ENCODE data around the gene ABHD17C. TPM values are rescaled to one million over a fixed set of nuclear protein-coding genes. Genes with fewer than 3 reads are reported as not detected.
A peak's percentile ranks its signal among the peaks of the same experiment; 100 is the strongest.

Gene ABHD17C
- total RNA-seq, 1 experiment from 2014 or later: 42.2 TPM

GRCh38 chr15:80775338-80775737 is 80.2 kb downstream of the ABHD17C start:
- intact Hi-C loops (cut with micrococcal nuclease; ENCODE audit: unreplicated experiment): no loop called here
- no peak for DNase-seq
- CTCF ChIA-PET: no interaction called here
- Histone ChIP-seq H3K9me3 (ENCODE audit: insufficient read depth, low read depth) (peaks cover 15% of the 10 kb centered on the region), H3K36me3 (ENCODE audit: low read depth) (no peaks in the 10 kb centered on the region), H4K20me1 (ENCODE audit: insufficient read depth) (no peaks in the 10 kb centered on the region), H3K79me2 (ENCODE audit: low read depth) (0 out of 2 replicates have a peak, but pooled peaks cover 8% of the 10 kb centered on the region), H3K27me3 (ENCODE audit: insufficient read depth, low read depth) (no peaks in the 10 kb centered on the region), H3K4me2 (no peak overlapping the region), H3F3A (ENCODE audit: insufficient read depth, low read depth) (peaks cover 37% of the 10 kb centered on the region), H3K4me3 (no peak overlapping the region), H3K27ac (no peak overlapping the region), H2AFZ (no peak overlapping the region), H3K4me1 (replicated peaks; ENCODE audit: insufficient read depth) (peaks cover 39% of the 10 kb centered on the region), H3K9me2 (ENCODE audit: insufficient read depth) (no peaks in the 10 kb centered on the region)
- BruUV-seq (replicated peaks): no TSS peak
- no peak for TF ChIP-seq CTCF (conservative IDR thresholded peaks at IDR 0.05)
- no peak for TF ChIP-seq EZH2 (IDR thresholded peaks at IDR 0.05; ENCODE audit: low read depth)
- POLR2A ChIA-PET (ENCODE audit: unreplicated experiment): no interaction called here

GRCh38 chr15:80776420-80777045 is 81.4 kb downstream of the ABHD17C start:
- Histone ChIP-seq H3K4me2 (peak overlapping the region; percentile 95), H2AFZ (no peak overlapping the region), H3K27me3 (ENCODE audit: insufficient read depth, low read depth) (no peaks in the 10 kb centered on the region), H3K27ac (peak overlapping the region; percentile 90), H3K4me3 (no peak overlapping the region), H4K20me1 (ENCODE audit: insufficient read depth) (no peaks in the 10 kb centered on the region), H3K36me3 (ENCODE audit: low read depth) (no peaks in the 10 kb centered on the region), H3K9me2 (ENCODE audit: insufficient read depth) (no peaks in the 10 kb centered on the region), H3F3A (ENCODE audit: insufficient read depth, low read depth) (peaks cover 37% of the 10 kb centered on the region), H3K79me2 (ENCODE audit: low read depth) (0 out of 2 replicates have a peak, but pooled peaks cover 13% of the 10 kb centered on the region), H3K4me1 (replicated peaks; ENCODE audit: insufficient read depth) (peaks cover 50% of the 10 kb centered on the region), H3K9me3 (ENCODE audit: insufficient read depth, low read depth) (peaks cover 15% of the 10 kb centered on the region)
- TF ChIP-seq CTCF (conservative IDR thresholded peaks at IDR 0.05) (peak; percentile 66), EZH2 (IDR thresholded peaks at IDR 0.05; ENCODE audit: low read depth) (no peak)
- peak in 1 of 2 experiments; percentile 14 for DNase-seq
- ChIA-PET CTCF (interaction anchor here (0.5 to 4.5 kb wide), 4 partner anchors 67 to 321 kb away, joined by 3 to 22 read pairs (median 4); no protein-coding TSS in a partner anchor), POLR2A (ENCODE audit: unreplicated experiment) (interaction anchor here (0.5 to 0.6 kb wide), 2 partner anchors 215 to 321 kb away, joined by 3 read pairs; no protein-coding TSS in a partner anchor)
- BruUV-seq (replicated peaks): no TSS peak
- intact Hi-C loops (cut with micrococcal nuclease; ENCODE audit: unreplicated experiment): loop anchor here (1.0 kb wide), 1 partner anchor 97 kb away; no protein-coding TSS in a partner anchor

GRCh38 chr15:80777137-80777536 is 82.0 kb downstream of the ABHD17C start:
- intact Hi-C loops (cut with micrococcal nuclease; ENCODE audit: unreplicated experiment): loop anchor here (1.0 kb wide), 1 partner anchor 98 kb away; no protein-coding TSS in a partner anchor
- DNase-seq: peak; percentile 64 to 87
- H3K36me3 ChIP-seq (ENCODE audit: low read depth): no peaks in the 10 kb centered on the region
- H3K79me2 ChIP-seq (ENCODE audit: low read depth): 0 out of 2 replicates have a peak, but pooled peaks cover 13% of the 10 kb centered on the region
- H4K20me1 ChIP-seq (ENCODE audit: insufficient read depth): no peaks in the 10 kb centered on the region
- H3K4me2 ChIP-seq: peak overlapping the region; percentile 95
- no peaks in the 10 kb centered on the region for H3K27me3 ChIP-seq (ENCODE audit: insufficient read depth, low read depth)
- BruUV-seq (replicated peaks): no TSS peak
- peaks cover 50% of the 10 kb centered on the region for H3K4me1 ChIP-seq (replicated peaks; ENCODE audit: insufficient read depth)
- peak overlapping the region; percentile 90 for H3K27ac ChIP-seq
- ChIA-PET POLR2A (ENCODE audit: unreplicated experiment) (interaction anchor here (0.5 to 0.7 kb wide), 3 partner anchors 180 to 321 kb away, joined by 3 read pairs; no protein-coding TSS in a partner anchor), CTCF (interaction anchor here (0.9 to 4.5 kb wide), 4 partner anchors 190 to 321 kb away, joined by 3 to 22 read pairs (median 4); no protein-coding TSS in a partner anchor)
- H3K4me3 ChIP-seq: no peak overlapping the region
- H3K9me2 ChIP-seq (ENCODE audit: insufficient read depth): no peaks in the 10 kb centered on the region
- no peak for TF ChIP-seq EZH2 (IDR thresholded peaks at IDR 0.05; ENCODE audit: low read depth)
- no peak overlapping the region for H2AFZ ChIP-seq
- H3F3A ChIP-seq (ENCODE audit: insufficient read depth, low read depth): peaks cover 37% of the 10 kb centered on the region
- peaks cover 15% of the 10 kb centered on the region for H3K9me3 ChIP-seq (ENCODE audit: insufficient read depth, low read depth)

Measured in PC-9 (cell line).